ENCODE data around the gene PROS1.
"Not testable (repeated sequence)": the region's sequence is repeated elsewhere in the genome, so short reads cannot be mapped to it uniquely, and the experiment has no call there.

PROS1 gene

GRCh38 chr3:93930041-93930440 lies 43.7 kb downstream of the PROS1 start:
- no peaks in the 10 kb centered on the region for H3K9me3 ChIP-seq (ENCODE audit: control insufficient read depth, insufficient read depth, low read length)

GRCh38 chr3:93926789-93927188 lies 46.9 kb downstream of the PROS1 start:
- Histone ChIP-seq H3K4me3 (ENCODE audit: low read length) (no peak overlapping the region), H3K9me3 (ENCODE audit: control insufficient read depth, insufficient read depth, low read length) (no peaks in the 10 kb centered on the region), H3K27ac (ENCODE audit: low read length) (no peak overlapping the region), H3K36me3 (ENCODE audit: control insufficient read depth, insufficient read depth, low read length) (no peaks in the 10 kb centered on the region), H3K27me3 (ENCODE audit: control insufficient read depth, insufficient read depth, low read length) (no peaks in the 10 kb centered on the region), H3K4me1 (ENCODE audit: control insufficient read depth, insufficient read depth, low read length) (no peaks in the 10 kb centered on the region)
- DNase-seq (ENCODE audit: low read depth, low spot score), result no peak

More at GRCh38 chr3:93930041-93930440, 43.7 kb downstream of the PROS1 start:
- DNase-seq (ENCODE audit: low read depth, low spot score), result no peak
- Histone ChIP-seq H3K27me3 (ENCODE audit: control insufficient read depth, insufficient read depth, low read length) (no peaks in the 10 kb centered on the region), H3K36me3 (ENCODE audit: control insufficient read depth, insufficient read depth, low read length) (no peaks in the 10 kb centered on the region), H3K4me1 (ENCODE audit: control insufficient read depth, insufficient read depth, low read length) (no peaks in the 10 kb centered on the region), H3K4me3 (ENCODE audit: low read length) (no peak overlapping the region), H3K27ac (ENCODE audit: low read length) (no peak overlapping the region)
- no CpG with 5 or more reads among the region's 3 CpGs for WGBS (ENCODE audit: insufficient coverage, insufficient read length)

GRCh38 chr3:93924491-93924890 lies 49.2 kb downstream of the PROS1 start:
- H3K27me3 ChIP-seq (ENCODE audit: control insufficient read depth, insufficient read depth, low read length), result no peaks in the 10 kb centered on the region
- H3K4me1 ChIP-seq (ENCODE audit: control insufficient read depth, insufficient read depth, low read length), result no peaks in the 10 kb centered on the region
- H3K27ac ChIP-seq (ENCODE audit: low read length), result no peak overlapping the region
- H3K9me3 ChIP-seq (ENCODE audit: control insufficient read depth, insufficient read depth, low read length), result no peaks in the 10 kb centered on the region
- no peak for DNase-seq (ENCODE audit: low read depth, low spot score)
- no peaks in the 10 kb centered on the region for H3K36me3 ChIP-seq (ENCODE audit: control insufficient read depth, insufficient read depth, low read length)
- no peak overlapping the region for H3K4me3 ChIP-seq (ENCODE audit: low read length)
- no CpG with 5 or more reads among the region's 2 CpGs for WGBS (ENCODE audit: insufficient coverage, insufficient read length)

GRCh38 chr3:93923006-93923405 lies 50.7 kb downstream of the PROS1 start:
- H3K4me1 ChIP-seq (ENCODE audit: control insufficient read depth, insufficient read depth, low read length), result no peaks in the 10 kb centered on the region
- H3K9me3 ChIP-seq (ENCODE audit: control insufficient read depth, insufficient read depth, low read length), result no peaks in the 10 kb centered on the region
- no CpG with 5 or more reads among the region's 2 CpGs for WGBS (ENCODE audit: insufficient coverage, insufficient read length)
- H3K27me3 ChIP-seq (ENCODE audit: control insufficient read depth, insufficient read depth, low read length), result no peaks in the 10 kb centered on the region
- no peak for DNase-seq (ENCODE audit: low read depth, low spot score)
- no peak overlapping the region for H3K27ac ChIP-seq (ENCODE audit: low read length)
- H3K36me3 ChIP-seq (ENCODE audit: control insufficient read depth, insufficient read depth, low read length), result no peaks in the 10 kb centered on the region
- H3K4me3 ChIP-seq (ENCODE audit: low read length), result no peak overlapping the region

- WGBS (ENCODE audit: insufficient coverage, insufficient read length), result no CpG with 5 or more reads among the region's 17 CpGs
- not testable (repeated sequence) for H3K27ac ChIP-seq (ENCODE audit: low read length); H3K27me3 ChIP-seq (ENCODE audit: control insufficient read depth, insufficient read depth, low read length); H3K36me3 ChIP-seq (ENCODE audit: control insufficient read depth, insufficient read depth, low read length); DNase-seq (ENCODE audit: low read depth, low spot score); H3K4me1 ChIP-seq (ENCODE audit: control insufficient read depth, insufficient read depth, low read length); H3K9me3 ChIP-seq (ENCODE audit: control insufficient read depth, insufficient read depth, low read length); H3K4me3 ChIP-seq (ENCODE audit: low read length)
Measured at GRCh38 chr3:93917546-93918029, 56.1 kb downstream of the PROS1 start.

DNA sequence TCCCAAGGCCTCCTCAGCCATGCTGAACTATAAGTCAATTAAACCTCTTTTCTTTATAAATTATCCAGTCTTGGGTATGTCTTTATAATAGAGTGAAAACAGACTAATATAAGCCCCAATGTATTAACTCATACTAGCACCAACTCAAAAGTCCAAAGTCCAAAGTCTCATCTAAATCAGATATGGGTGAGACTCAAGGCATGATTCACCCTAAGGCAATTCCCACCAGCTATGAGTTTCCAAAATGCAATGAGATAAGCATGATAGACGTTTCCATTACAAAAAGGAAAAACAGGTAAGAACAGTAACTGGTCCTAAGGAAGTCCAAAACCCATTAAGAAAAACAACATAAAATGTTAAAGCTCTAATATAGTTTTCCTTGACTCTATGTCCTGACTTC lies 60.1 kb downstream of the PROS1 start:
- not testable (repeated sequence) for DNase-seq (ENCODE audit: low read depth, low spot score); H3K27ac ChIP-seq (ENCODE audit: low read length); H3K4me3 ChIP-seq (ENCODE audit: low read length); H3K27me3 ChIP-seq (ENCODE audit: control insufficient read depth, insufficient read depth, low read length); H3K4me1 ChIP-seq (ENCODE audit: control insufficient read depth, insufficient read depth, low read length); H3K36me3 ChIP-seq (ENCODE audit: control insufficient read depth, insufficient read depth, low read length); H3K9me3 ChIP-seq (ENCODE audit: control insufficient read depth, insufficient read depth, low read length)
- WGBS (ENCODE audit: insufficient coverage, insufficient read length), result no CpG with 5 or more reads among the region's 1 CpG

- H3K36me3 ChIP-seq (ENCODE audit: control insufficient read depth, insufficient read depth, low read length), result no peaks in the 10 kb centered on the region
- no peaks in the 10 kb centered on the region for H3K27me3 ChIP-seq (ENCODE audit: control insufficient read depth, insufficient read depth, low read length)
- H3K4me1 ChIP-seq (ENCODE audit: control insufficient read depth, insufficient read depth, low read length), result no peaks in the 10 kb centered on the region; the same call in 1 of the 2 replicates
- no peak for DNase-seq (ENCODE audit: low read depth, low spot score)
- H3K9me3 ChIP-seq (ENCODE audit: control insufficient read depth, insufficient read depth, low read length), result no peaks in the 10 kb centered on the region
- H3K27ac ChIP-seq (ENCODE audit: low read length), result no peak overlapping the region
- H3K4me3 ChIP-seq (ENCODE audit: low read length), result no peak overlapping the region
- no CpG with 5 or more reads among the region's 2 CpGs for WGBS (ENCODE audit: insufficient coverage, insufficient read length)
Measured at GRCh38 chr3:93911206-93911605, 62.5 kb downstream of the PROS1 start.

DNA sequence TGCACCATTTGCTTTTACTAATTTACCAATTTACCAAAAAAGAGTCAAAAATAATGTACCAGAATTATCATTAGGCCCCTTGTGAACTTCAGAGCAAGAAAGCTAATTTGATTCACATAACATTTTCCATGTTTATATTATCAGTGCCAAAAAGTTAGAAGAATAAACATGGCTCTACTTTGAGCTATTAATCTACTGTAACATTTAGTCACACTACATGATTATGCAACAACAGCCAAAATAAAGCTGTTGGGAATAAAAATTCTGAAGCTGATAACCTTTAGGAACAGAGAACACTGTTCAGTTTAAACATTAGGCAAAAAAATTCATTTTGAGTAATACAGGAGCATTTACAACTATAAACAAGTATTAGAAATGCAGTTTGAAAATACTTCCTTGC lies 63.6 kb downstream of the PROS1 start:
- Histone ChIP-seq H3K4me3 (ENCODE audit: low read length) (no peak overlapping the region), H3K27me3 (ENCODE audit: control insufficient read depth, insufficient read depth, low read length) (no peaks in the 10 kb centered on the region), H3K36me3 (ENCODE audit: control insufficient read depth, insufficient read depth, low read length) (no peaks in the 10 kb centered on the region), H3K9me3 (ENCODE audit: control insufficient read depth, insufficient read depth, low read length) (no peaks in the 10 kb centered on the region), H3K27ac (ENCODE audit: low read length) (no peak overlapping the region), H3K4me1 (ENCODE audit: control insufficient read depth, insufficient read depth, low read length) (no peaks in the 10 kb centered on the region; the same call in 1 of the 2 replicates)
- DNase-seq (ENCODE audit: low read depth, low spot score), result no peak

GRCh38 chr3:93907132-93907531 lies 66.6 kb downstream of the PROS1 start:
- no peaks in the 10 kb centered on the region for H3K36me3 ChIP-seq (ENCODE audit: control insufficient read depth, insufficient read depth, low read length)
- WGBS (ENCODE audit: insufficient coverage, insufficient read length), result no CpG with 5 or more reads among the region's 1 CpG
- H3K4me3 ChIP-seq (ENCODE audit: low read length), result no peak overlapping the region
- no peaks in the 10 kb centered on the region for H3K27me3 ChIP-seq (ENCODE audit: control insufficient read depth, insufficient read depth, low read length)
- H3K27ac ChIP-seq (ENCODE audit: low read length), result no peak overlapping the region
- DNase-seq (ENCODE audit: low read depth, low spot score), result no peak
- H3K9me3 ChIP-seq (ENCODE audit: control insufficient read depth, insufficient read depth, low read length), result no peaks in the 10 kb centered on the region
- no peaks in the 10 kb centered on the region for H3K4me1 ChIP-seq (ENCODE audit: control insufficient read depth, insufficient read depth, low read length)

DNA sequence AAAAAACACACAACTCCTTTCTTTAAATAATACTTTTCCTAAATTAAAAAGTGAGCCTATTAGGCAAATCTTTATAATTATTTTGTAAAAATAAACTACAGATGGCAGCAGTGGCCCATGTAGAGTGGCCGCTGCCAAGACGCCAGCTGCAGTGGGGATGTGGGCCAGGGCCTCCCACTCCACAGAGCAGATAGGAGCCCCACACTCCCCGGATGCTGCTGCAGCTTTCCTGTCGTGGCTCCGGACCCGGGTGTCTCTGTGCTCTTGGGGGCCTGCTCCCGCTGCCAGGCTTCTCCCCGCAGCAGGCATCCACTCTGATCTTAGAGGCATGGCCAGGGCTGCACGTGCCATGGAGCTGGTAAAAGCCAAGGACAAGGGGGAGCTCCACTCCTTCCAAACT lies 67.5 kb downstream of the PROS1 start:
- no peaks in the 10 kb centered on the region for H3K27me3 ChIP-seq (ENCODE audit: control insufficient read depth, insufficient read depth, low read length)
- DNase-seq (ENCODE audit: low read depth, low spot score), result no peak
- H3K27ac ChIP-seq (ENCODE audit: low read length), result no peak overlapping the region
- no peaks in the 10 kb centered on the region for H3K36me3 ChIP-seq (ENCODE audit: control insufficient read depth, insufficient read depth, low read length)
- H3K9me3 ChIP-seq (ENCODE audit: control insufficient read depth, insufficient read depth, low read length), result no peaks in the 10 kb centered on the region
- H3K4me1 ChIP-seq (ENCODE audit: control insufficient read depth, insufficient read depth, low read length), result no peaks in the 10 kb centered on the region
- no peak overlapping the region for H3K4me3 ChIP-seq (ENCODE audit: low read length)
- WGBS (ENCODE audit: insufficient coverage, insufficient read length), result no CpG with 5 or more reads among the region's 9 CpGs

DNA sequence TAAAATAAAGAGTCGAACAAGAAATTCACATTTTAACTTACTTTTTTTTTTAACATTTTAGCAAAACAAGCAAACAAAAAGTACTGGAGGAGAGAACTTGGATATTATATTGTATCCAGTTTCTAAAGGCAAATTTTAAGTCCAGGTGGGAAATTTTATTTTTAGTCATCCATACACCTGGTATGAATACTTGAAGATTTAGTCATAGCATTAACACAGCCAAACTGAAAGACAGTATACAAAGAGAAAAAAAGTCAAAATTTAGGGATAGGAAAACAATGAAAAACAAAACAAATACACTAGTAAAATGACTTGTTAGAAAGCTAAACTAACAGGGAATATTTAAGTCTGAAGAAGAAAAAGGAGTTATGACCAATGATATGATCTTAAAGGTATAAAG lies 69.1 kb downstream of the PROS1 start:
- no peak overlapping the region for H3K4me3 ChIP-seq (ENCODE audit: low read length)
- no peaks in the 10 kb centered on the region for H3K9me3 ChIP-seq (ENCODE audit: control insufficient read depth, insufficient read depth, low read length)
- H3K36me3 ChIP-seq (ENCODE audit: control insufficient read depth, insufficient read depth, low read length), result no peaks in the 10 kb centered on the region
- DNase-seq (ENCODE audit: low read depth, low spot score), result no peak
- H3K4me1 ChIP-seq (ENCODE audit: control insufficient read depth, insufficient read depth, low read length), result no peaks in the 10 kb centered on the region
- WGBS (ENCODE audit: insufficient coverage, insufficient read length), result no CpG with 5 or more reads among the region's 1 CpG
- no peak overlapping the region for H3K27ac ChIP-seq (ENCODE audit: low read length)
- no peaks in the 10 kb centered on the region for H3K27me3 ChIP-seq (ENCODE audit: control insufficient read depth, insufficient read depth, low read length)
